ENCODE measurements around the gene CRY1. TPM values are rescaled to one million over a fixed set of nuclear protein-coding genes. Genes with fewer than 3 reads are reported as not detected.

Gene CRY1
- polyA plus RNA-seq, 2 of the 4 experiments (the other 2 are of a cell fraction), result 15.8 to 26.1 TPM

GRCh38 chr12:106957583-106957982, 135.8 kb downstream of the CRY1 start:
- WGBS (ENCODE audit: missing lambda C conversion rate), result 27% methylated on average over 1 of the region's 1 CpG
- Histone ChIP-seq H3K4me3 (peak overlapping the region; percentile 91), H3K27ac (peak overlapping the region in 1 of 2 experiments; percentile 98; a peak in 1 of 6 replicates), H3K9me3 (no peaks in the 10 kb centered on the region), H3K4me2 (peak overlapping the region; percentile 84), H3K4me1 (peaks cover 29% of the 10 kb centered on the region; the same call in 2 of the 3 replicates)
- ATAC-seq (no peak), FAIRE-seq (no peak), DNase-seq (ENCODE audit: low read depth in 1 of 2, low spot score in 1 of 2) (no peak)
- POLR2A ChIA-PET, result no interaction called here
- CTCF ChIA-PET, result interaction anchor here (0.9 kb wide), 1 partner anchor 19 kb away, joined by 3 read pairs; no protein-coding TSS in a partner anchor
- no peak for TF ChIP-seq PHF8 (IDR thresholded peaks at IDR 0.05; ENCODE audit: borderline replicate concordance, low read depth)
- TF ChIP-seq HOXB13 (CRISPR knock-in tag; IDR thresholded peaks at IDR 0.05; ENCODE audit: low read depth), result no peak
- TF ChIP-seq REST (IDR thresholded peaks at IDR 0.05), result no peak
- TF ChIP-seq E2F6 (IDR thresholded peaks at IDR 0.05; ENCODE audit: borderline replicate concordance, low read depth), result no peak
- no peak for TF ChIP-seq FOSL2 (IDR thresholded peaks at IDR 0.05)
- TF ChIP-seq FOSL2 (CRISPR knock-in tag; IDR thresholded peaks at IDR 0.05), result no peak
- TF ChIP-seq EP300 (IDR thresholded peaks at IDR 0.05), result no peak
- TF ChIP-seq CHD2 (IDR thresholded peaks at IDR 0.05; ENCODE audit: low read length, partially characterized antibody), result no peak
- TF ChIP-seq MAFK (IDR thresholded peaks at IDR 0.05; ENCODE audit: partially characterized antibody), result no peak
- TF ChIP-seq CTCF (IDR thresholded peaks at IDR 0.05), result no peak

GRCh38 chr12:106956048-106956578, 137.2 kb downstream of the CRY1 start:
- DNase-seq (ENCODE audit: low read depth in 1 of 2, low spot score in 1 of 2) (peak; percentile 61 to 80), ATAC-seq (peak; percentile 70 to 75), FAIRE-seq (no peak)
- peak overlapping the region; percentile 97 to 98 for H3K27ac ChIP-seq
- peaks cover 29% of the 10 kb centered on the region; the same call in 2 of the 3 replicates for H3K4me1 ChIP-seq
- under 1% methylated on average over 10 of the region's 34 CpGs for WGBS (ENCODE audit: missing lambda C conversion rate)
- ChIA-PET POLR2A (interaction anchor here (0.6 to 2.6 kb wide), 13 partner anchors 8 to 793 kb away, joined by 3 to 24 read pairs (median 4); partner anchors contain the start of genes CRY1, MTERF2 and POLR3B), CTCF (interaction anchor here (0.6 to 1.6 kb wide), 11 partner anchors 9 to 530 kb away, joined by 3 to 6 read pairs (median 3); no protein-coding TSS in a partner anchor)
- H3K4me2 ChIP-seq, result peak overlapping the region; percentile 84
- TF ChIP-seq EP300 (IDR thresholded peaks at IDR 0.05) (no peak), RAD21 (conservative IDR thresholded peaks at IDR 0.05 in 1 of 2, IDR thresholded peaks at IDR 0.05 in 1 of 2) (peak in 1 of 2 experiments; percentile 35; a peak in 4 of 5 replicates), TFCP2L1 (CRISPR knock-in tag; IDR thresholded peaks at IDR 0.05) (0 out of 2 replicates have a peak, but pooled peaks have one; percentile 50), HMGXB4 (CRISPR knock-in tag; IDR thresholded peaks at IDR 0.05; ENCODE audit: borderline replicate concordance) (no peak), CTCF (IDR thresholded peaks at IDR 0.05) (peak; percentile 38; the same call in 2 of the 3 replicates), JUN (IDR thresholded peaks at IDR 0.05) (0 out of 5 replicates have a peak, but pooled peaks of 1 of the 2 experiments have one; percentile 47), FOSB (CRISPR knock-in tag; IDR thresholded peaks at IDR 0.05) (0 out of 2 replicates have a peak, but pooled peaks have one; percentile 40), PHF8 (IDR thresholded peaks at IDR 0.05; ENCODE audit: borderline replicate concordance, low read depth) (peak; percentile 10; the same call in 1 of the 2 replicates), SMC3 (IDR thresholded peaks at IDR 0.05) (peak; percentile 19; the same call in 1 of the 3 replicates)
- H3K9me3 ChIP-seq, result no peaks in the 10 kb centered on the region
- peak overlapping the region; percentile 91 for H3K4me3 ChIP-seq
